Liver (tissue), 9 donors: ENCODE data around the gene FBXL15. TPM values are rescaled to one million over a fixed set of nuclear protein-coding genes. Genes with fewer than 3 reads are reported as not detected.

Experiments used
- DNase-seq: peaks from one replicate; pipeline ENCODE4 v3.0.0-alpha.2; 2017; ENCODE audit warnings: low spot score
- H3K27ac ChIP-seq, 2 donors: one replicate each; pipeline ENCODE4 v1.7.0; 2013; ENCODE audit warnings: inconsistent platforms in 2 of 2, low read length in 2 of 2, control low read depth in 1 of 2, low read depth in 1 of 2, mild to moderate bottlenecking in 1 of 2
- H3K27me3 ChIP-seq, 4 donors: one replicate each; pipeline versions ENCODE4 v1.6.1 to v1.7.0; 2013; ENCODE audit warnings: low read length in 3 of 4, inconsistent platforms in 1 of 4, mild to moderate bottlenecking in 1 of 4, moderate library complexity in 1 of 4; ENCODE audit not compliant: control insufficient read depth in 4 of 4, insufficient read depth in 4 of 4
- H3K36me3 ChIP-seq, 4 donors: one replicate each; pipeline versions ENCODE4 v1.6.1 to v1.7.0; 2013; ENCODE audit warnings: low read length in 3 of 4, mild to moderate bottlenecking in 3 of 4, low read depth in 1 of 4, moderate library complexity in 1 of 4; ENCODE audit not compliant: control insufficient read depth in 4 of 4, insufficient read depth in 3 of 4
- H3K4me1 ChIP-seq, 4 donors: one replicate each; pipeline versions ENCODE4 v1.6.1 to v1.7.0; 2013; ENCODE audit warnings: low read length in 3 of 4, mild to moderate bottlenecking in 3 of 4, moderate library complexity in 1 of 4; ENCODE audit not compliant: control insufficient read depth in 4 of 4, insufficient read depth in 4 of 4
- H3K4me3 ChIP-seq, 3 donors: one replicate each; pipeline versions ENCODE4 v1.6.1 to v1.7.0; 2013; ENCODE audit warnings: low read length in 3 of 3, control low read depth in 1 of 3, low read depth in 1 of 3, mild to moderate bottlenecking in 1 of 3
- H3K9ac ChIP-seq, 2 donors: one replicate each; pipeline ENCODE4 v1.7.0; 2013; ENCODE audit warnings: low read length in 2 of 2, mild to moderate bottlenecking in 2 of 2, moderate library complexity in 2 of 2, control low read depth in 1 of 2, low read depth in 1 of 2
- H3K9me3 ChIP-seq, 4 donors: one replicate each; pipeline versions ENCODE4 v1.6.1 to v1.7.0; 2013; ENCODE audit warnings: low read length in 3 of 4; ENCODE audit not compliant: control insufficient read depth in 4 of 4
- ATF3 ChIP-seq: IDR thresholded peaks from 2 replicates; pipeline ENCODE4 v1.6.1; 2016; ENCODE audit warnings: antibody characterized with exemption
- EGR1 ChIP-seq, 2 donors: IDR thresholded peaks; 2 replicates each; pipeline ENCODE4 v1.6.1; 2016 to 2018; ENCODE audit warnings: antibody characterized with exemption in 2 of 2, low read depth in 2 of 2
- FOXA1 ChIP-seq: IDR thresholded peaks from 2 replicates; pipeline ENCODE4 v1.6.1; 2016; ENCODE audit warnings: antibody characterized with exemption
- FOXA2 ChIP-seq: IDR thresholded peaks from 2 replicates; pipeline ENCODE4 v1.6.1; 2016; ENCODE audit warnings: antibody characterized with exemption
- GABPA ChIP-seq, 2 donors: IDR thresholded peaks in 1 of 2; conservative IDR thresholded peaks in 1 of 2; 2 replicates each; pipeline ENCODE4 v1.6.1; 2016; ENCODE audit warnings: antibody characterized with exemption in 2 of 2, mild to moderate bottlenecking in 1 of 2, moderate library complexity in 1 of 2
- HNF4A ChIP-seq, 2 donors: conservative IDR thresholded peaks; 2 replicates each; pipeline ENCODE4 v1.6.1; 2016; ENCODE audit warnings: antibody characterized with exemption in 2 of 2, mild to moderate bottlenecking in 2 of 2
- HNF4G ChIP-seq: IDR thresholded peaks from 2 replicates; pipeline ENCODE4 v1.6.1; 2016; ENCODE audit warnings: antibody characterized with exemption
- JUND ChIP-seq, 2 donors: IDR thresholded peaks; 2 replicates each; pipeline ENCODE4 v1.6.1; 2016; ENCODE audit warnings: antibody characterized with exemption in 2 of 2
- NR2F2 ChIP-seq: IDR thresholded peaks from 2 replicates; pipeline ENCODE4 v1.6.1; 2016; ENCODE audit warnings: antibody characterized with exemption
- RAD21 ChIP-seq, 2 donors: IDR thresholded peaks; 2 replicates each; pipeline ENCODE4 v1.6.1; 2016; ENCODE audit warnings: antibody characterized with exemption in 2 of 2, mild to moderate bottlenecking in 2 of 2
- SP1 ChIP-seq: IDR thresholded peaks from 2 replicates; pipeline ENCODE4 v1.6.1; 2018; ENCODE audit warnings: antibody characterized with exemption, mild to moderate bottlenecking
- TAF1 ChIP-seq: conservative IDR thresholded peaks from 2 replicates; pipeline ENCODE4 v1.6.1; 2016; ENCODE audit warnings: antibody characterized with exemption, mild to moderate bottlenecking
- YY1 ChIP-seq: IDR thresholded peaks from 2 replicates; pipeline ENCODE4 v1.6.1; 2016; ENCODE audit warnings: antibody characterized with exemption, mild to moderate bottlenecking
- WGBS: extraction: QIAGEN DNeasy Blood & Tissue Kit; methylation state at CpG from one replicate; pipeline ENCODE4 v1.1.7; 2013; 5-methylcytosine and 5-hydroxymethylcytosine counted together
- polyA plus RNA-seq, 2 donors: library from polyadenylated mRNA; stranded (reverse) in 1 of 2; unstranded in 1 of 2; fragments of 200-250 nt in 1 of 2; fragments of >200 nt in 1 of 2; fragmentation: Nextera tagmentation in 1 of 2; extraction: Ambion mirVana in 1 of 2; gene quantifications; one replicate each; pipeline versions ENCODE4 v1.2.1 to v1.2.3, GENCODE V29; 2013 to 2015
- total RNA-seq, 2 donors: library from RNA; depleted of rRNA; stranded (reverse); fragments of >200 nt; gene quantifications; one replicate each; pipeline ENCODE4 v1.2.3, GENCODE V29; 2014
- TF ChIP-seq, protein P1 (sequence below): fragments of 150-350 bp; IDR thresholded peaks from 2 replicates; pipeline ENCODE4 v1.5.1; 2017; ENCODE audit warnings: improper control_type of control experiment, low read depth, low read length; ENCODE audit not compliant: missing input control
- TF ChIP-seq, protein P2 (sequence below): IDR thresholded peaks from 2 replicates; pipeline ENCODE4 v1.6.1; 2016; ENCODE audit warnings: antibody characterized with exemption
- TF ChIP-seq, protein P3 (sequence below): IDR thresholded peaks from 2 replicates; pipeline ENCODE4 v1.6.1; 2016; ENCODE audit warnings: antibody characterized with exemption, mild to moderate bottlenecking
- donor health status: healthy.
- donor health status: healthy.
- donor health status: healthy.
- donor health status: healthy.
- donor health status: healthy.

FBXL15 gene
- total and polyA plus RNA-seq, 4 donors, result 4.4 to 14.4 (median 10.0) TPM

- TF ChIP-seq NR2F2 (no peak), GABPA (IDR thresholded peaks at IDR 0.05 in 1 of 2, conservative IDR thresholded peaks at IDR 0.05 in 1 of 2) (no peak), RAD21 (IDR thresholded peaks at IDR 0.05) (no peak), JUND (IDR thresholded peaks at IDR 0.05) (no peak), ATF3 (no peak), SP1 (no peak), FOXA1 (no peak), HNF4A (conservative IDR thresholded peaks at IDR 0.05) (no peak), FOXA2 (no peak), HNF4G (no peak), TAF1 (no peak), YY1 (no peak)
- TF ChIP-seq, protein P1, sequence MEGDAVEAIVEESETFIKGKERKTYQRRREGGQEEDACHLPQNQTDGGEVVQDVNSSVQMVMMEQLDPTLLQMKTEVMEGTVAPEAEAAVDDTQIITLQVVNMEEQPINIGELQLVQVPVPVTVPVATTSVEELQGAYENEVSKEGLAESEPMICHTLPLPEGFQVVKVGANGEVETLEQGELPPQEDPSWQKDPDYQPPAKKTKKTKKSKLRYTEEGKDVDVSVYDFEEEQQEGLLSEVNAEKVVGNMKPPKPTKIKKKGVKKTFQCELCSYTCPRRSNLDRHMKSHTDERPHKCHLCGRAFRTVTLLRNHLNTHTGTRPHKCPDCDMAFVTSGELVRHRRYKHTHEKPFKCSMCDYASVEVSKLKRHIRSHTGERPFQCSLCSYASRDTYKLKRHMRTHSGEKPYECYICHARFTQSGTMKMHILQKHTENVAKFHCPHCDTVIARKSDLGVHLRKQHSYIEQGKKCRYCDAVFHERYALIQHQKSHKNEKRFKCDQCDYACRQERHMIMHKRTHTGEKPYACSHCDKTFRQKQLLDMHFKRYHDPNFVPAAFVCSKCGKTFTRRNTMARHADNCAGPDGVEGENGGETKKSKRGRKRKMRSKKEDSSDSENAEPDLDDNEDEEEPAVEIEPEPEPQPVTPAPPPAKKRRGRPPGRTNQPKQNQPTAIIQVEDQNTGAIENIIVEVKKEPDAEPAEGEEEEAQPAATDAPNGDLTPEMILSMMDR, result no peak
- TF ChIP-seq, protein P2, sequence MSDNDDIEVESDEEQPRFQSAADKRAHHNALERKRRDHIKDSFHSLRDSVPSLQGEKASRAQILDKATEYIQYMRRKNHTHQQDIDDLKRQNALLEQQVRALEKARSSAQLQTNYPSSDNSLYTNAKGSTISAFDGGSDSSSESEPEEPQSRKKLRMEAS, result no peak
- no peak overlapping the region for H3K4me3 ChIP-seq
- H3K9me3 ChIP-seq, result no peaks in the 10 kb centered on the region
- peaks cover 0 to 27% (median 3%) of the 10 kb centered on the region in 4 donors for H3K36me3 ChIP-seq
- no peak overlapping the region for H3K27ac ChIP-seq
- no peak for DNase-seq
- H3K4me1 ChIP-seq, result peaks cover 8 to 31% (median 16%) of the 10 kb centered on the region in 4 donors
- H3K27me3 ChIP-seq, result no peaks in the 10 kb centered on the region
- no peak overlapping the region for H3K9ac ChIP-seq
- WGBS, result 91% methylated on average over 17 of the region's 17 CpGs
Measured at GRCh38 chr10:102400076-102400475, 20.6 kb upstream of the FBXL15 start.

- DNase-seq, result no peak
- Histone ChIP-seq H3K27me3 (no peaks in the 10 kb centered on the region), H3K4me3 (no peak overlapping the region), H3K9me3 (no peaks in the 10 kb centered on the region), H3K36me3 (peaks cover 0 to 27% (median 3%) of the 10 kb centered on the region in 4 donors), H3K9ac (no peak overlapping the region), H3K4me1 (peaks cover 8 to 31% (median 16%) of the 10 kb centered on the region in 4 donors), H3K27ac (no peak overlapping the region)
- TF ChIP-seq FOXA1 (no peak), EGR1 (IDR thresholded peaks at IDR 0.05; ENCODE audit: low read depth in 2 of 2) (no peak), HNF4A (conservative IDR thresholded peaks at IDR 0.05) (no peak), SP1 (no peak), YY1 (no peak), ATF3 (no peak), RAD21 (IDR thresholded peaks at IDR 0.05) (no peak), NR2F2 (no peak)
- TF ChIP-seq, protein P3, sequence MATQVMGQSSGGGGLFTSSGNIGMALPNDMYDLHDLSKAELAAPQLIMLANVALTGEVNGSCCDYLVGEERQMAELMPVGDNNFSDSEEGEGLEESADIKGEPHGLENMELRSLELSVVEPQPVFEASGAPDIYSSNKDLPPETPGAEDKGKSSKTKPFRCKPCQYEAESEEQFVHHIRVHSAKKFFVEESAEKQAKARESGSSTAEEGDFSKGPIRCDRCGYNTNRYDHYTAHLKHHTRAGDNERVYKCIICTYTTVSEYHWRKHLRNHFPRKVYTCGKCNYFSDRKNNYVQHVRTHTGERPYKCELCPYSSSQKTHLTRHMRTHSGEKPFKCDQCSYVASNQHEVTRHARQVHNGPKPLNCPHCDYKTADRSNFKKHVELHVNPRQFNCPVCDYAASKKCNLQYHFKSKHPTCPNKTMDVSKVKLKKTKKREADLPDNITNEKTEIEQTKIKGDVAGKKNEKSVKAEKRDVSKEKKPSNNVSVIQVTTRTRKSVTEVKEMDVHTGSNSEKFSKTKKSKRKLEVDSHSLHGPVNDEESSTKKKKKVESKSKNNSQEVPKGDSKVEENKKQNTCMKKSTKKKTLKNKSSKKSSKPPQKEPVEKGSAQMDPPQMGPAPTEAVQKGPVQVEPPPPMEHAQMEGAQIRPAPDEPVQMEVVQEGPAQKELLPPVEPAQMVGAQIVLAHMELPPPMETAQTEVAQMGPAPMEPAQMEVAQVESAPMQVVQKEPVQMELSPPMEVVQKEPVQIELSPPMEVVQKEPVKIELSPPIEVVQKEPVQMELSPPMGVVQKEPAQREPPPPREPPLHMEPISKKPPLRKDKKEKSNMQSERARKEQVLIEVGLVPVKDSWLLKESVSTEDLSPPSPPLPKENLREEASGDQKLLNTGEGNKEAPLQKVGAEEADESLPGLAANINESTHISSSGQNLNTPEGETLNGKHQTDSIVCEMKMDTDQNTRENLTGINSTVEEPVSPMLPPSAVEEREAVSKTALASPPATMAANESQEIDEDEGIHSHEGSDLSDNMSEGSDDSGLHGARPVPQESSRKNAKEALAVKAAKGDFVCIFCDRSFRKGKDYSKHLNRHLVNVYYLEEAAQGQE, result no peak
- TF ChIP-seq, protein P1, result no peak
- WGBS, result 95% methylated on average over 22 of the region's 22 CpGs
Measured at GRCh38 chr10:102400598-102401341, 19.9 kb upstream of the FBXL15 start.
